HCT116 (cell line): Measurements from ENCODE around the gene VGLL2.

Source experiments
- EZH2 ChIP-seq: fragments of 200-600 bp; sonication (generic); IDR thresholded peaks from 2 replicates; pipeline ENCODE4 v1.6.1; 2017; ENCODE audit warnings: antibody characterized with exemption, mixed run types
- JUND ChIP-seq: IDR thresholded peaks from 2 replicates; pipeline ENCODE4 v1.6.1; 2012
- POLR2A ChIP-seq: IDR thresholded peaks from 2 replicates; pipeline ENCODE4 v1.7.0; 2011; ENCODE audit warnings: borderline replicate concordance; ENCODE audit not compliant: insufficient read depth, insufficient read length; ENCODE audit errors: extremely low read depth
- ZNF274 ChIP-seq: fragments of 200-500 bp; sonication (Bioruptor generic); IDR thresholded peaks from 2 replicates; pipeline ENCODE4 v1.6.1; 2014; ENCODE audit warnings: mild to moderate bottlenecking, low read depth, low read length, inconsistent platforms
- TF ChIP-seq, protein P1 (sequence below), 3 experiments: fragments of 200-600 bp in 1 of 3; sonication (generic) in 1 of 3; IDR thresholded peaks in 2 of 3; conservative IDR thresholded peaks in 1 of 3; 2 replicates each; pipeline ENCODE4 v1.5.1; 2012 to 2017; ENCODE audit warnings: low read depth in 2 of 3, low read length in 2 of 3, antibody characterized with exemption in 1 of 3, borderline replicate concordance in 1 of 3, control low read depth in 1 of 3, mild to moderate bottlenecking in 1 of 3, mixed read lengths in 1 of 3, mixed run types in 1 of 3, moderate library complexity in 1 of 3; ENCODE audit not compliant: insufficient read depth in 1 of 3

GRCh38 chr6:117269638-117270054 lies 4.3 kb downstream of the VGLL2 start:
- no peak for TF ChIP-seq EZH2
- TF ChIP-seq, protein P1, sequence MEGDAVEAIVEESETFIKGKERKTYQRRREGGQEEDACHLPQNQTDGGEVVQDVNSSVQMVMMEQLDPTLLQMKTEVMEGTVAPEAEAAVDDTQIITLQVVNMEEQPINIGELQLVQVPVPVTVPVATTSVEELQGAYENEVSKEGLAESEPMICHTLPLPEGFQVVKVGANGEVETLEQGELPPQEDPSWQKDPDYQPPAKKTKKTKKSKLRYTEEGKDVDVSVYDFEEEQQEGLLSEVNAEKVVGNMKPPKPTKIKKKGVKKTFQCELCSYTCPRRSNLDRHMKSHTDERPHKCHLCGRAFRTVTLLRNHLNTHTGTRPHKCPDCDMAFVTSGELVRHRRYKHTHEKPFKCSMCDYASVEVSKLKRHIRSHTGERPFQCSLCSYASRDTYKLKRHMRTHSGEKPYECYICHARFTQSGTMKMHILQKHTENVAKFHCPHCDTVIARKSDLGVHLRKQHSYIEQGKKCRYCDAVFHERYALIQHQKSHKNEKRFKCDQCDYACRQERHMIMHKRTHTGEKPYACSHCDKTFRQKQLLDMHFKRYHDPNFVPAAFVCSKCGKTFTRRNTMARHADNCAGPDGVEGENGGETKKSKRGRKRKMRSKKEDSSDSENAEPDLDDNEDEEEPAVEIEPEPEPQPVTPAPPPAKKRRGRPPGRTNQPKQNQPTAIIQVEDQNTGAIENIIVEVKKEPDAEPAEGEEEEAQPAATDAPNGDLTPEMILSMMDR (IDR thresholded peaks at IDR 0.05 in 2 of 3, conservative IDR thresholded peaks at IDR 0.05 in 1 of 3; ENCODE audit: borderline replicate concordance in 1 of 3, insufficient read depth in 1 of 3, low read depth in 2 of 3, low read length in 2 of 3) = no peak
- TF ChIP-seq JUND = no peak
- no peak for TF ChIP-seq POLR2A
- no peak for TF ChIP-seq ZNF274
